ENCODE results near the gene PEX11G.

The PEX11G gene

DNA sequence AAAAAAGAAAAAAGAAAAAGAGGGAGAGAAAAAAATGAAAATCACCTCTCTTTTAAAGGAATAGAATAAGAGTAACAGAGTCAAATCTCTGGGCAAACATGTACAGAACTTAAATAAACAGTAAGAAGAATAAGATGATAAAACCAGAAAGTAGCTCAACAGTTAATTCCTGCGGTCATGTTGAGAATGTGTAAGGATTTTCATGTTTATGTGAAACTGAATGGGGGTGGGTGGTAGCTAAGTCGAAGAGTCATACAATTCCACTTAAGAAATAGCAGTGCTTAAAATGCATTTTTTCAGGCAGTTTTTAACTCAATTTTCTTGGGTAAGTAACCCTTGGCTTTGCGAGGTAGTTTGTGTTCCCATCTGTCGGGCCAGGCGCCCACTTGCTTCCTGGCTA lies 60.9 kb downstream of the PEX11G start:
- no peak for DNase-seq

DNA sequence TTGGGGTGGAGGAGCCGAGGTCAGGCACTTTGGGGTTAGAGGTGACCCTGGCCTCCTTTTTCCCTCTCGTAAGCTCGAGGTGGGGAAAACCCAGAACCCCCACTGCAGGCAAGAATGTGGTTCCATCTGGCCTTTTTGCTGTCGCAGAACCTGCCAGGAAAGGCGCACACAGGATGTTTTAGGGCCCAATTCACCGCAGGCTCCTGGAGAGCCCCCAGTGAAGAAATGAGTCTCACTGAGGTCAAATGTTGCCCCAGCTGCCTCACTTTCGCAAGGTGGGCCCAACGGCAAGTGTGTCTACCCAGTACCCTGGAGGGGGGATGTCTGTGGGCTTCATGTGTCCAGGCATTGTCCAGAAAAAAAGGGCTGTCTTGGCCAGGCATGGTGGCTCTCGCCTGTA lies 61.8 kb downstream of the PEX11G start:
- DNase-seq, result no peak

Data from NCI-H187 (cell line).